ENCODE measurements around the gene PLCB2.

Gene PLCB2

DNA sequence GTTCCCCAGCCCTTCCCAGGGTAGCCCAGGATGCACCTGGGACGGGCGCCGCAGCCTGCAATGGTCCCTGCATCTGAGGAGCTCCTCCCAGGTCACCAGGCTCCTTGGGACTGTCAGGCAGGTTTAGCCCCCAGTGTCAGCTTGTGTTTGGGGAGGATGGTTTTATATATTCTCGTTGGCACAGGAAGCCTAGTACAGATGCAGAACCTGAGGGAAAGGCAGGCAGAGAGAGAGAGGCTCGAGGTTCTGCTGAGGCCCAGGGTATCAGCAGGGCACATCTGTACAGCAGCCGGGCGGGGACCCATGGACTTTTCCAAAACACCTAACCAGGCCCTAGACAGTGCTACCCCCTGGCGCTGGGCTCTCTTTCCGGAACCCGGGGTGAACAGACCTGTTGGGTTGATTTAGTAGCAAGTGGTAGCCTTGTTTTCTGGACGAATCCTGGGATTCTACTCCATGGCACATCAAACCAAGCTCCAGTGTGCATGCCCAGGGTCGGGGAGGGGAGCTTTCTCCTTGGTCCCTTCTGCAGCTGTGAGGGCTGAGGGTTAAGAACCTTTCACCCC is 60.2 kb downstream of the PLCB2 start:
- DNase-seq = no peak

DNA sequence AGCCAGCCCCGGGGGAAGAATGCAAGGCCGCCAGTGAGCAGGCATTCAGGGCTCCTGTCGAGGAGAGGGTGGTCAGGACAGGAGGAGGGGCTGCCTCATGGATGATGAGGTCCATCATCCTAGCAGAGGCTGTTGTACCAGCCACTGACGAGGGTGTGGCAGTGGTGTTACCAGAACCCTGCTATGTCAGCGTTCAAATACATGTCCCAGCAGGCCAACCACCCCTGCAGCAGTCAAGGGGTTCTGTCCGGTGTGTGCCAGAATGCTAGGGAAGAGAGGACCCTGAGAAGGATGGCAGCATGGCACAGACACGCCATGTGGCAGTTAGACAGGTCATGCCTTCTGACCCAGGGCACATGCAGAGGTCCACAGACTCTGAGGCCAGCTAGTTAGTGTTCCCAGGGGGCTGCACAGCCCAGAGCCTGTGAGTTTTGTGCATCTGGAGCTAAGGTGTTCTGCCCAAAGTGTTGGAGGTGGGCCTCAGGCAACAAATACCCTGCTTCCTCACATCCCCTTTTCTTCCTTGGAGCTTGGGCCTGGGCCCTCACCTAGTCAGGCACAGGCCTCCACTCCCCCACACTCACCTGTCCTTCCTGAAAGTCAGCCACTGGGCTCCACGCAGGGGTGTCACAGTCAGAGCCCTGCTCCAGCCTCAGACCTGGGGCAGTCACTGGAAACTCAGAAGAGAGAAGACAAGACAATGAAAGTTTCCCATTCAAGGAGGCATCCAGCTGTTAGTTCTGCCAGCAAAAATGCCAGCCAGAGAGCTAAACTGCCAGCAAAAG is 61.0 kb downstream of the PLCB2 start:
- DNase-seq = no peak

DNA sequence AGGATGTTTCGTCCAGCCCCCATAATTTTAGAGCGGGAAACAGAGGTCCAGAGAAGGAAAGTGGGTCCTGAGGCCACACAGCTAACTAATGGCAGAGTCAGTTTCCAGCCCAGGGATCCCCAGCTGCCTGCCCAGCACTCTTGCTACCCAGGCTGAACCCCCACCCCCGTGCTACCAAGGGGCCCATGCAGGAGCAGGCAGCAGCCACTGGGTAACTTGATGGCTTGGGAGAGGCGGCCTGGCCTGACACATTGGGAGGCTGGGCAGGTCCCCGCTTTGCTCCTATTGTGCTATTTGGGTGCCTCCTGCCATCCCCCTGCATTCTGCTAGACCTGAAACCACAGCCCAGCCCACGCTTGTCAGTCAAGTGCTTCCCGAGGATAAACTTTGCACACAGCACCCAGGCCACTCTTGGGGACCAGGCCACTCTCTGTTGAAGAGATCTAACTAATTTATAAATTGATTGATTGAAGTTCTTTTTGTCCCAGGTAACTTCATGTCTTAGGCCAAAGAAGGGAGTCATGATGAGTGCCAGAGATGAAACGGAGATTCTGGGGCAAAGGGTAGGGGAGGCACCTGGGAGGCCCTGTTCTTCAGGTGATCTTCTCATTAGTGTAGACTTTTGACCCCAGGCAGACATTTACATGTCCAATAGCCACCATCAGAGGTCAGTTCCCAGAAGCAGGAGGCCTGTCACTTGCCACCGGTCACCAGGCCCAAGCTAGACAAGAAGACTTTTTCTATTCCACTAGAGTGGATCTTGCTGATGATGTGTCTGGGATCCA is 61.9 kb downstream of the PLCB2 start:
- DNase-seq = no peak

DNA sequence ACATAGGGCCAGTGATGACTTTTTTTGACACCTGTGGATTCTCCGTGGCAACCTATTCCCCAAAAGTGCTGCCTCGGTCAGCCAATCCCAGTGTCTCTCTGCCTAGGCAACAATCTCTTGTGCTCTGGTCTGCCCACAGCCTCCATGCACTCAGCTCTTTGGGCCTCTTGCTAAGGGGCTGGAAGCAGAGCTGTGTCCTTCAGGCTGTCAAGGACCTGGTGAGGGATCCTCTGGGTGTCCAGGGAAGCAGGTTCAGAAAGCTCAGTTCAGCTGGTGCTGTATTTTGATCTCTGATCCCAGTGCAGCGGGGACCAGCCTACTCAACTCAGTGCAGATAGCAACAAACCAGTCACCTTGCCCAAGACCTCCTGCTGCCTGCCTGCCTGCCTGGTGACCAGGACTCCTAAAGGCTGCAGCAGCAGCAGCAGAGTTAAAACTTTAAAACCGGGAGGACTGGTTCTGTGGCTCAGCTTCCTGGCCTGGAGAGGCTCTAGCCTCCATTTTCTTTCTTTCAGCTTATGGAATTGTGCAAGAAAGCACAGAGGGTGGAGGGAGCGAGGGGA is 62.7 kb downstream of the PLCB2 start:
- DNase-seq = no peak

DNA sequence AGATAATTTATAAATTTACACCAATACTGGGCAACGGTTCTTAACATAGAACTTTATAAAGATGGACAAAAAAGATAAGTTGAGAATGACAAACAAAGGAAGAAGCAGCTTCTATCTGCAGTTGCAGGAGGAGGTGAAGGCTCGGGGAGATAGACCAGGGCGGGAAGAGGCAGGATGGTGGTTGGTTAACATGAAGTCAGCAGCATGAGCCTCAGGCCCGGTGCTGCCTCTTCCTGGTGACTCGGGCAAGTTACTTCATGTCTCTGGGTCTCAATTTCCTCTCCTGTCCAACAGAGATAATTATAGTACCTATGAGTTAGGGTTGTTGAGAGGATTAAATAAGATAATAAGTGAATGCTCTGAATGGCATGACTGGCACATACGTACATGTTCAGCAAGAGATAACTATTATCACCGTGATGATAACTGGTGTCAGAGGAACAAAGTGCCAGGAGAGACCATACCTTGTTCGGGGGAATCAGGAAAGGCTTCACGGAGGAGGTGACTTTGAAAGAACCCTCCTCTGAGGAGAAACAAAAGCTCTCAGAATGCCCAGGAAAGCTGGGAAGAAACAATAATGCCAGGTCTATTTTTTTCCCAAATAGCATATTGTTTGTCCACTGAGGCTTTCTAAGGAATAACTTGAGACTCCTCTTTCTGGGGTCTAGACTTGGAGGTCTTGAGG is 64.5 kb downstream of the PLCB2 start:
- no peak for DNase-seq

DNA sequence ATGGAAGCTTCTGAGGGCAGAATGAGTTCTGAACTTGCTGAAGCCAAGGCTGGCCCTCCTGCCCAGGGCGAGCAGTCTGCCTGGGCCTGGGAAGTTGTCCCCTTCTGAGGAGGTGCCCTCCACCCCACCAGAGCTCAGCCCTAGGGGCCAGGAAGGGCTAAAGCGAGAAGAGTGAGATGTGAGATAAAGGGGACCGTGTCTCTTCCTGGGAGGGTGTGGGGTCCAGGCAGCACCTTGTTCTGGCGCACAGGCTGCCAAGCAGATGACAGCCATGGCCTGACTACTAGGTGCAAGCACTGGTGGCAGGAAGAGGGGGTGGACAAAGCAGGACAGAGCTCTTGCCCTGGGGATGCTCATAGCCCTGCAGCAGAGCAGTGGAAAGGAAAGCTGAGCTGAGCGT is 65.1 kb downstream of the PLCB2 start:
- DNase-seq = no peak

DNA sequence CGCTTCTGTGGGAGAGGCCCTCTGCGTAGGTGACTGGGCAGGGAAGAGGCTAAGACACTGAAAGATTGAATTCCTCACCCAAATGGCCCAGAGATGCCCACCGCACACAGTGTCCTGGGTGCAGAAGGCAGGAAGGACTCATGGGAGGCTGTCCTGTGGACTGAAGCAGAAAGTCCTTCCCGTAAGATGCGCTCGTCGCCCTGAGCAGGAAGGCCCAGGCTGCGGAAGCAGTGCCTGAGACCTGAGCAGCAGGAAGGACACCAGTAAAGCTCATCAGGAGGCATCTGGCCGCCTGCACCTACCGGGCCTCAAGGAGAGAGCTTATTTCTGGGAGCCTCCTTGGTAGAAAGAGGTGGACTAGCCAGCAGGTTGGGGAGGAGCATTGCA is 65.5 kb downstream of the PLCB2 start:
- no peak for DNase-seq

DNA sequence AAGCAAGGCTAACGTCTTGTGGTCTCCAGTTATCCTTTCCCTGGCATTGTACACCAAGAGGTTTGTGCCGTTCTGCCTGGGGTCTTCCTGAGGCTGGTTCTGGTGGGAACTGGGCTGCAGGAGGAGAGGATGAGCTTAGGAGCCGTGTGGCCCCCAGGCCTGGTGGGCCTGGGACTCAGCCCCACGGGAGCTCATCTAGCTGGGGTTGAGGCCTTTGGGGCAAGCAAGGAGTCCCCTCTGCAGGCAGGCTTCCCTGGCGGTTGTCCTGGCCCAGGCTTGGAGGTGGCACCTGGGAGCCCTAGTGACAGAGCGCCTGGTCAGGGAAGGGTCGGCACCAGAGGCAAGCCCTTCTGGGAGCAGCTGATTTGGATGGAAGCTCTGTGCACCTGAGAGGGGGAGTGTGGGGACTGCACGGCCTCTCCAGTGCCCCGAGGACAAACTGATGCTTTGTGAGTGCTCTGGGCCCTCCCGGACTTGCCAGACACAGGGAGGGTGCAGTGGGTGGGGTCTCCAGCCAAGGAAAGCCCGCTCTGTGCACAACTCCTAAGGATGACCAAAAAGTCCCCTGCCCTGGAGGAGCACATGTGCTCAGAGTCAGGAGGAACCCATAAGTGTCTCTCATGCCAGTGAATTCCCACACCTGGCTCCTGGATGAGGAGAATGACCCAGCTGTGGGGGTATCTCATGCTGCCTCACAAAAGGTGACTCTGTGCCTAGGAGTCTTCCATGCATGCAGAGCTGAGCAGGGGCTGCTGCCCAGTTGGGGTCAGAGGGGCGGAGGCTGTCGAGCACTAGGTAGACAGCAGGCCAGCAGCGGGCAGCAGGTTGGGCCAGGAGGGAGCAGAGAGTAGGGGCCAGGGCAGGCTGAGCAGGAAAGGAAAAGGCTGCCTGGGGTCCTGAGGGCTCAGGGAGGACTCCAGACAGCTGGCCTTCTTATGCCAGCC is 66.2 kb downstream of the PLCB2 start:
- no peak for DNase-seq

DNA sequence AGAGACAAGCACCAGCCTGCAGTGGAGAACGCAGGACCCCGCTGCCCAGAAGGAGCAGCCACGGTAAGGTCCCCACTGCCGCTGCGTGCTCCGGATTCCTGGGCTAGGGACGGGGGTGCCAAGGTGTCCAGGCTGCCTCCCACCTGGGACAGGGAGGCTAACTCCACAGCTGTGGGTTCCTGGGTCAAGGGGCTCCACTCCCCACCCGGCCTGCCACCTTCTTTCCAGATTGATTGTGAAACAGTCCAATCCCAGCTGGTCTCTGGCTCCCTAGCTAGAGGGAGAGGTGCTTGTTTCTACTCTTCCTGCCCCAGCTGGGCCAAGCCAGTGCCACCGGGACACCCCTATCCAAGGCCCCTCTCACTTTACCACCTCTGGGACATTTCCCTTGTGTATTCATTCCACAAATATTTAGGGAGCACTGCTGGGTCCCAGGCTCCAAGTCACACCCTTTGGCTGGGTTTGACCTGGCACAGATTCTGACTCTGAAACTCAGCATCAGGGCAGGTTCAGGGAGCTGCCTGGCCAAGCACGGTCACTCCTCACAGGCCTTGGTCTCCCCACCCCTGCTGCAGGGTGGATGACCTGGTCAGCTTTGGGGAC is 67.0 kb downstream of the PLCB2 start:
- DNase-seq = no peak

DNA sequence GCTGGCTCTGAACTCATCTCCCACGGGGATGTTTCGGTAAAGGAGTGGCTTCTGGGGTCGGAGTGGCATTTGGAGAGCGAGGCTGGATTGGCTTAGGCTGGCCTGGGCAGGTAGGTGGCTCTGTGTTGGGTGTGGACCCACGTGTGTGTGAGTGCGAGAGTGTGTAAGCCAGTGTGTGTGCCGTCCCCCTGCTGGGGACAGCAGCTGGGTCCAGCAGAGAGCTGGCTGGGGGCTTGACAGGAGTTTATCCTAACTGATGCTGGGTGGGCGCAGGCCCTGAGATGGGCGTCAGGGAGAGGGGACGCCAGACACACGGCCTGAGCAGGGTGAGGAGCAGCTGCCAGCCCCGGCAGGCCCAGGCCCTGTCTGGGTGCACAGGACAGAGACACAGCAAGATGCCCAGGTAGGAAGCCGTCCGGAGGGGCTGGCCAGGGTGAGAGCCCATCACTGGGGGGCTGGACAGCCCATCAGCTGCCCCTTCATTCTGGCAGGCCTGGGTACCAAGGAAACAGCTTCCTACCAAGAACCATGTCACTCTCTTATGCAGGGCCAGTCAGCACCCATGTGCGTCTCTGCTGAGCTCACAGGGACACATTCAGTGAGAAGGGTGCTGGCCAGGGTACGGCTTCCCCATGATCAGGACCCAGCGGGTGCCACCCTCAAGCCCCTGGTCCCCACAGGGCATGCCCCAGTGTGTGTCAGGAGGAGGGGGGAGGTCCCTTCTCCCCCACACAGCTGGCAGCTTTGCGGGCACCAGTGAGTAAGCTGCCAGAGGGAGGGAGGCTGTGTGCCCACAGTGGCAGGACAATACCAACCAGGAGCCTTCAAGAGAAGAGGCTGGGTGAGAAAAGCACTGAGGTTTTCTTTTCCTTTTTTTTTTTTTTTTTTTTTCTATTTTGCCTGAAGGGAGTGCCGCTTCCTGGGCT is 67.8 kb downstream of the PLCB2 start:
- no peak for DNase-seq

DNA sequence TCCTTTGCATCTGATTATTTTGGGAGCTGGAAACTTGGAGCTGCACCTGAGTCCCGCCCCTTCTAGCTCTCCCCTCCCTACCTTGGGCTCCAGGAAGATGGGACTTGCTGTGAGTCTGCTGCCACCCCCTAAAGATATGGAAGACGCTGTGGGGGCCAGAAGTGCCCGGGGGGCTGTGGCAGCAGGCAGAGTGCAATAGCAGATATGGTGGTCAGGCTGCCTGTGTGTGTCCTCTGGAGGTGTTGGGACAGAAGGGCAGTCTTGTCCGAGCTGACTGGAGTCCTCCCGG is 68.4 kb downstream of the PLCB2 start:
- DNase-seq = no peak

DNA sequence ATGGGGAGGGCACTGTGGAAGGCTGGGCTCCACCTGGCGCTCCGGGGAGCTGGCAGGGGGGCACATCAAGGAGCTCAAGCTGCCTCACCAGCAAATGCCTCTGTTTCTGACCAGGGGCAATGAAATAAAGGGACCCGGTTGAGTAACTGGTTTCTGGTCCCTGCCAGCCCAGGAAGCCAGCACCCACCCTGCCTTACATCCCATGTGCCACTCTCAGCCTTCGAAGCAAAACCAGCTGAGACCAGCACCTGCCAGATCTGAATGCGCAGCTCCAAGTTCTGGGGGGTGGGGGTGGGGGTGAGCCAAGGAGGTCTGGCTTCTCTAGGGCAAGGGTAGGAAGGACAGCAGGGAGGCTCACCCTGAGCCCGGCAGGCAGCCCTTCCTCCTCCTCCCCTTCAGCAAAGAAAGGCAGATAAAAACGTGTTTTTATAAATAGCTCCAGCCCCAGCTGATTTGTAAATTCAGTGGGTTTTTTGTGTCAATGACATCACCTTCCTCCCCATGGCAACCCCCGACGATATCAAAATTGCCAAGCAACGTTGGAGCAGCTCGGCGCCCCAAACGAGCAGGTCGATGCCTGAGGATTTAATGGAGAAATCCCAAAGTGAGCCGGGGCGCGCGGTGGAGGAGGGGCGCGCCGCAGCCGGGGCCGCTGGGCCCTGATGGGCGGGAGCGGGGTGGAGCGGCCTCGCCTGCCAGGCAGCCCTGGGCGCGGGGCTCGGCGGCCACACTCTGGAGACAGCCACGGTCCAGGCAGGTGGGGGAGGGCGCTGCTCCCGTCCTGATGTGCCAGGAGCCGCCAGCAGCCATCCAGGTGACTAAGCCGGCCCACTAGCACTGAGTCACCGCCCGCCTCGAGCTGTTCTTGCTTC is 69.0 kb downstream of the PLCB2 start, which contains the start of gene PAK6:
TSS of gene PAK6 (plus strand) at position 532 of the 872 bp plus-strand sequence. CDS start 25,723 bp downstream, outside the sequence.
- DNase-seq = no peak
